ENCODE data around the gene MYL4.
"Not testable (repeated sequence)": the region's sequence is repeated elsewhere in the genome, so short reads cannot be mapped to it uniquely, and the experiment has no call there.

DNA sequence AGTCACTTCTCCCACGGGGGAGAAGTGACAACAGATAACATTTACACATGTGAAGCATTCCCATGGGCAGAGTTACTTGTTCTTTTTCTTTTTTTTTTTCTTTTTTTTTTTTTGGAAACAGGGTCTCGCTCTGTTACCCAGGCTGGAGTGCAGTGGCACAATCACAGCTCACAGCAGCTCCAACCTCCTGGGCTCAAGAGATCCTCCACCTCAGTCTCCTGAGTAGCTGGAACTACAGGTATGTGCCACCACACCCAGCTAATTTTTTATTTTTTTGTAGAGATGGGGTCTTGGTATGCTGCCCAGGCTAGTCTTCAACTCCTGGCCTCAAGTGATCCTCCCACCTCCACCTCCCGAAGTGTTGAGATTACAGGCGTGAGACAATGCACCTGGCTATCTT lies 40.3 kb upstream of the MYL4 start:
- TF ChIP-seq ARNT (IDR thresholded peaks at IDR 0.05); TARDBP (IDR thresholded peaks at IDR 0.05); ELF4 (IDR thresholded peaks at IDR 0.05); BHLHE40 (IDR thresholded peaks at IDR 0.05; ENCODE audit: borderline replicate concordance); NFRKB (IDR thresholded peaks at IDR 0.05); SUZ12 (IDR thresholded peaks at IDR 0.05); FOXK2 (IDR thresholded peaks at IDR 0.05); SP1 (IDR thresholded peaks at IDR 0.05); LEF1 (IDR thresholded peaks at IDR 0.05; ENCODE audit: borderline replicate concordance); L3MBTL2 (conservative IDR thresholded peaks at IDR 0.05): not testable (repeated sequence)
- TF ChIP-seq, protein P1, sequence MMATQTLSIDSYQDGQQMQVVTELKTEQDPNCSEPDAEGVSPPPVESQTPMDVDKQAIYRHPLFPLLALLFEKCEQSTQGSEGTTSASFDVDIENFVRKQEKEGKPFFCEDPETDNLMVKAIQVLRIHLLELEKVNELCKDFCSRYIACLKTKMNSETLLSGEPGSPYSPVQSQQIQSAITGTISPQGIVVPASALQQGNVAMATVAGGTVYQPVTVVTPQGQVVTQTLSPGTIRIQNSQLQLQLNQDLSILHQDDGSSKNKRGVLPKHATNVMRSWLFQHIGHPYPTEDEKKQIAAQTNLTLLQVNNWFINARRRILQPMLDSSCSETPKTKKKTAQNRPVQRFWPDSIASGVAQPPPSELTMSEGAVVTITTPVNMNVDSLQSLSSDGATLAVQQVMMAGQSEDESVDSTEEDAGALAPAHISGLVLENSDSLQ (IDR thresholded peaks at IDR 0.05): not testable (repeated sequence)

All from HEK293T (cell line).